Common myeloid progenitor, CD34-positive (primary cell): Measurements from ENCODE around the gene GALNT10.

ENCODE experiments used
- CTCF ChIA-PET: fragments of 350-600 bp; sonication (Branson Sonifier 250); formaldehyde crosslinking; loops from one replicate; lab custom pipeline; 2021; ENCODE audit warnings: antibody characterized with exemption; lab: Charles Lee
- POLR2A ChIA-PET: fragments of 350-600 bp; sonication (Branson Sonifier 250); formaldehyde crosslinking; loops from one replicate; lab custom pipeline; 2021; ENCODE audit warnings: antibody characterized with exemption; lab: Charles Lee
- DNase-seq, 3 donors: peaks; one replicate each; pipeline versions ENCODE4 v3.0.0 to v3.0.0-alpha.2; 2013
- H3K27ac ChIP-seq, 2 experiments: 1 replicate in 1 of 2; 2 replicates in 1 of 2; pipeline ENCODE4 v1.7.0; 2013; ENCODE audit warnings: inconsistent platforms in 2 of 2, low read length in 2 of 2, mild to moderate bottlenecking in 2 of 2, low read depth in 1 of 2, moderate library complexity in 1 of 2; ENCODE audit not compliant: severe bottlenecking in 2 of 2, insufficient read depth in 1 of 2, poor library complexity in 1 of 2
- H3K27me3 ChIP-seq, 5 experiments: replicated peaks in 2 of 5; 1 replicate in 3 of 5; 2 replicates in 2 of 5; pipeline versions ENCODE4 v1.6.1 to v1.7.0; 2013; ENCODE audit warnings: low read length in 4 of 5, mild to moderate bottlenecking in 2 of 5, moderate library complexity in 2 of 5, inconsistent platforms in 1 of 5; ENCODE audit not compliant: insufficient read depth in 5 of 5, control insufficient read depth in 4 of 5
- H3K36me3 ChIP-seq, 4 experiments: 1 replicate in 2 of 4; 2 replicates in 2 of 4; pipeline versions ENCODE4 v1.6.1 to v1.7.0; 2013; ENCODE audit warnings: low read length in 3 of 4, control low read depth in 1 of 4, mild to moderate bottlenecking in 1 of 4; ENCODE audit not compliant: control insufficient read depth in 4 of 4, insufficient read depth in 4 of 4
- H3K4me1 ChIP-seq, 4 experiments: 1 replicate in 3 of 4; 2 replicates in 1 of 4; pipeline versions ENCODE4 v1.6.1 to v1.7.1; 2013; ENCODE audit warnings: low read length in 3 of 4, mild to moderate bottlenecking in 3 of 4, control low read depth in 1 of 4, inconsistent platforms in 1 of 4, moderate library complexity in 1 of 4; ENCODE audit not compliant: control insufficient read depth in 4 of 4, insufficient read depth in 4 of 4; ENCODE audit errors: control extremely low read depth in 1 of 4
- H3K4me3 ChIP-seq, 7 experiments: 1 replicate in 4 of 7; 2 replicates in 3 of 7; pipeline versions ENCODE4 v1.5.1 to v1.7.0; 2013; ENCODE audit warnings: mild to moderate bottlenecking in 7 of 7, low read length in 6 of 7, moderate library complexity in 6 of 7, inconsistent platforms in 2 of 7, low read depth in 2 of 7, control low read depth in 1 of 7; ENCODE audit not compliant: insufficient read depth in 4 of 7, control insufficient read depth in 1 of 7; ENCODE audit errors: extremely low read depth in 1 of 7
- H3K9me3 ChIP-seq, 5 experiments: 1 replicate in 4 of 5; 2 replicates in 1 of 5; pipeline versions ENCODE4 v1.6.1 to v1.7.1; 2013; ENCODE audit warnings: low read length in 4 of 5, mild to moderate bottlenecking in 2 of 5, inconsistent platforms in 1 of 5, low read depth in 1 of 5, moderate library complexity in 1 of 5; ENCODE audit not compliant: control insufficient read depth in 4 of 5, insufficient read depth in 2 of 5; ENCODE audit errors: control extremely low read depth in 1 of 5
- WGBS: methylation state at CpG from one replicate; pipeline ENCODE4 v1.1.5; 2013; ENCODE audit not compliant: insufficient coverage; 5-methylcytosine and 5-hydroxymethylcytosine counted together

Gene GALNT10

GRCh38 chr5:154249826-154250225 is 59.3 kb downstream of the GALNT10 start:
- Histone ChIP-seq H3K27me3 (no peaks in the 10 kb centered on the region), H3K9me3 (peaks cover 0 to 4% (median 2%) of the 10 kb centered on the region in 5 experiments), H3K4me3 (no peak overlapping the region), H3K27ac (no peak overlapping the region), H3K4me1 (no peaks in the 10 kb centered on the region), H3K36me3 (peaks cover 0 to 2% (median under 1%) of the 10 kb centered on the region in 4 experiments)
- no peak for DNase-seq
- 100% methylated on average over 3 of the region's 3 CpGs for WGBS
- ChIA-PET CTCF (interaction anchor here (1.0 kb wide), 1 partner anchor 13 kb away, joined by 3 read pairs; no protein-coding TSS in a partner anchor), POLR2A (no interaction called here)

GRCh38 chr5:154251529-154251928 is 61.0 kb downstream of the GALNT10 start:
- DNase-seq: no peak
- Histone ChIP-seq H3K36me3 (peaks cover 0 to 2% (median 0%) of the 10 kb centered on the region in 4 experiments), H3K27ac (no peak overlapping the region), H3K27me3 (no peaks in the 10 kb centered on the region), H3K9me3 (no peaks in the 10 kb centered on the region), H3K4me3 (no peak overlapping the region), H3K4me1 (no peaks in the 10 kb centered on the region)
- ChIA-PET CTCF (no interaction called here), POLR2A (no interaction called here)

GRCh38 chr5:154253807-154254206 is 63.3 kb downstream of the GALNT10 start:
- Histone ChIP-seq H3K27me3 (no peaks in the 10 kb centered on the region), H3K27ac (no peak overlapping the region), H3K4me3 (no peak overlapping the region), H3K36me3 (peaks cover 0 to 2% (median 0%) of the 10 kb centered on the region in 4 experiments), H3K4me1 (no peaks in the 10 kb centered on the region), H3K9me3 (no peaks in the 10 kb centered on the region)
- 100% methylated on average over 2 of the region's 2 CpGs for WGBS
- POLR2A ChIA-PET: no interaction called here
- CTCF ChIA-PET: no interaction called here
- no peak for DNase-seq

GRCh38 chr5:154254896-154255295 is 64.4 kb downstream of the GALNT10 start:
- ChIA-PET CTCF (interaction anchor here (1.6 kb wide), 1 partner anchor 58 kb away, joined by 4 read pairs; no protein-coding TSS in a partner anchor), POLR2A (no interaction called here)
- 100% methylated on average over 1 of the region's 2 CpGs for WGBS

GRCh38 chr5:154257046-154257445 is 66.5 kb downstream of the GALNT10 start:
- Histone ChIP-seq H3K9me3 (no peaks in the 10 kb centered on the region), H3K4me1 (no peaks in the 10 kb centered on the region), H3K27ac (no peak overlapping the region), H3K36me3 (no peaks in the 10 kb centered on the region), H3K4me3 (no peak overlapping the region), H3K27me3 (no peaks in the 10 kb centered on the region)
- 89% methylated on average over 1 of the region's 2 CpGs for WGBS
- ChIA-PET CTCF (interaction anchor here (0.7 kb wide), 1 partner anchor 103 kb away, joined by 5 read pairs; no protein-coding TSS in a partner anchor), POLR2A (no interaction called here)
- no peak for DNase-seq

More at GRCh38 chr5:154254896-154255295, 64.4 kb downstream of the GALNT10 start:
- Histone ChIP-seq H3K4me3 (no peak overlapping the region), H3K27me3 (no peaks in the 10 kb centered on the region), H3K4me1 (no peaks in the 10 kb centered on the region), H3K9me3 (no peaks in the 10 kb centered on the region), H3K27ac (no peak overlapping the region), H3K36me3 (no peaks in the 10 kb centered on the region)
- no peak for DNase-seq

GRCh38 chr5:154258531-154259217 is 68.1 kb downstream of the GALNT10 start:
- H3K4me1 ChIP-seq: no peaks in the 10 kb centered on the region
- ChIA-PET CTCF (no interaction called here), POLR2A (no interaction called here)
- peaks cover 0 to 3% (median 1%) of the 10 kb centered on the region in 4 experiments for H3K36me3 ChIP-seq
- no peak for DNase-seq
- H3K27ac ChIP-seq: no peak overlapping the region
- 100% methylated on average over 1 of the region's 2 CpGs for WGBS
- no peaks in the 10 kb centered on the region for H3K27me3 ChIP-seq
- H3K9me3 ChIP-seq: no peaks in the 10 kb centered on the region
- no peak overlapping the region for H3K4me3 ChIP-seq

- Histone ChIP-seq H3K9me3 (no peaks in the 10 kb centered on the region), H3K4me3 (no peak overlapping the region), H3K27ac (no peak overlapping the region), H3K36me3 (peaks cover 0 to 3% (median 1%) of the 10 kb centered on the region in 4 experiments), H3K27me3 (no peaks in the 10 kb centered on the region), H3K4me1 (peaks cover 0 to 7% (median 2%) of the 10 kb centered on the region in 4 experiments)
- DNase-seq: no peak
- ChIA-PET POLR2A (no interaction called here), CTCF (no interaction called here)
- 97% methylated on average over 3 of the region's 6 CpGs for WGBS
Measured at GRCh38 chr5:154260224-154260927, 69.8 kb downstream of the GALNT10 start.
